GM19455 (cell line): Measurements from ENCODE around the gene RAP2A.

ENCODE experiments used
- ATAC-seq: cut with Tn5 transposase; IDR thresholded peaks from one replicate; pipeline ENCODE4 v1.9.1; 2021; ENCODE audit not compliant: unreplicated experiment

RAP2A gene

GRCh38 chr13:97492684-97493371 lies 58.9 kb downstream of the RAP2A start:
- no peak for ATAC-seq

- ATAC-seq: no peak
Observed at GRCh38 chr13:97493456-97493855, 59.5 kb downstream of the RAP2A start.

GRCh38 chr13:97495678-97496077 lies 61.7 kb downstream of the RAP2A start:
- no peak for ATAC-seq

GRCh38 chr13:97496511-97496910 lies 62.5 kb downstream of the RAP2A start:
- no peak for ATAC-seq

GRCh38 chr13:97497400-97497799 lies 63.4 kb downstream of the RAP2A start:
- no peak for ATAC-seq

GRCh38 chr13:97498419-97498818 lies 64.5 kb downstream of the RAP2A start:
- no peak for ATAC-seq

GRCh38 chr13:97499181-97499580 lies 65.2 kb downstream of the RAP2A start:
- no peak for ATAC-seq

- no peak for ATAC-seq
Observed at GRCh38 chr13:97502181-97502580, 68.2 kb downstream of the RAP2A start.

- no peak for ATAC-seq
Observed at GRCh38 chr13:97502706-97503105, 68.7 kb downstream of the RAP2A start.

- no peak for ATAC-seq
Observed at GRCh38 chr13:97505017-97505416, 71.0 kb downstream of the RAP2A start.

GRCh38 chr13:97506511-97506910 lies 72.5 kb downstream of the RAP2A start:
- no peak for ATAC-seq

- ATAC-seq: no peak
Observed at GRCh38 chr13:97512732-97513131, 78.8 kb downstream of the RAP2A start.

GRCh38 chr13:97515643-97516042 lies 81.7 kb downstream of the RAP2A start:
- no peak for ATAC-seq

GRCh38 chr13:97517967-97518366 lies 84.0 kb downstream of the RAP2A start:
- no peak for ATAC-seq
